ENCODE results near the gene ZNRD2.

ZNRD2 gene

DNA sequence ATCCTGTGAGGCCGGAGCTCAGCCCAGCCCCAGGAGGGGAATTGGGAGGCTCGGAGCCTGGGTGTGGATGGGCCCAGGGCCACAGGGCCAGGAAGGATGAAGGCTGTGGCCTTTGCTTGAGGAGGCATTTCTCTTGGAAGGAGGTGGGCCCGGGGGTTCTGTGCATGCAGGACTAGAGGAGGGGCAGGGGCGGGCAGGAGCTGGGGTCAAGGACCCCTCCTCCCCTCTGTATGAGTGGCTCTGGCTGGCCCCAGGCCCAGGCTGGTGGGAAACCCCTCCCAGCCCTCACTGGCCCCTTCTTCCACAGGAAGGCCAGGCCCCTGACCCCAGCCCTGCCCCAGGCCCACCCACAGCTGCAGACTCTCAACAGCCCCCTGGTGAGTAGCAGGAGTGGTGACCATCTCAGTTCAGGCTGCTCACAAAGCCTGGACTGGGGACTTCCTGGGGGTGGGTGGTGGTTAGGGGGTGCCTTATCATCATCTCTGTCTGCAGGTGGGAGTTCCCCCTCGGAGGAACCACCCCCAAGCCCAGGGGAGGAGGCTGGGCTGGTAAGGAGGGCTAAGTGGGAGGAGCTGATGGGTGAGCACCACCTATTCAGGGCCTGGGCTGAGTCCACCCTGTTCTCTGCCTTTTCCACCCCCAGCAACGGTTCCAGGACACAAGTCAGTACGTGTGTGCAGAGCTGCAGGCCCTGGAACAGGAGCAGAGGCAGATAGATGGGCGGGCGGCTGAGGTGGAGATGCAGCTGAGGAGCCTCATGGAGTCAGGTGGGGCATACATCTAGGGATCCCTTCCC is 19.4 kb downstream of the ZNRD2 start:
- no peak for DNase-seq

DNA sequence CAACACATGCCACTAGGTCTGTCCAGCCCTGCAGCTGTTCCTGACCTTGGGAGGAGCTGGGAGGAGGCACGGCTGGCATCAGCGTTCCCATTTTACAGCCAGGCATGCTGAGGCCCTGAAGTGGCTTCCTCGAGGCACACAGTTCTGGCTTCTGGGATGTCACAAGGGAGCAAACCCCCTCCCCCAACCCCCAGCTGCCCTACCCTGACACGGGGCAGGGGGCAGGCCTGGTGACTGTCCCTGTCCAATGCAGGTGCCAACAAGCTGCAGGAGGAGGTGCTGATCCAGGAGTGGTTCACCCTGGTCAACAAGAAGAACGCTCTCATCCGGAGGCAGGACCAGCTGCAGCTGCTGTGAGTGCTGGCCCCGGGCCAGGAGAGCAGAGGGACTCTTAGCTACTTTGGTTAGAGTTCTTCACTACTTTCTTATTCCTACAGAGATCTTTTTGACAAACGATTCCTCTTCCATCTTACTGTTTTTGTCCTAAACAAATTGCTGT is 20.0 kb downstream of the ZNRD2 start:
- DNase-seq = no peak

DNA sequence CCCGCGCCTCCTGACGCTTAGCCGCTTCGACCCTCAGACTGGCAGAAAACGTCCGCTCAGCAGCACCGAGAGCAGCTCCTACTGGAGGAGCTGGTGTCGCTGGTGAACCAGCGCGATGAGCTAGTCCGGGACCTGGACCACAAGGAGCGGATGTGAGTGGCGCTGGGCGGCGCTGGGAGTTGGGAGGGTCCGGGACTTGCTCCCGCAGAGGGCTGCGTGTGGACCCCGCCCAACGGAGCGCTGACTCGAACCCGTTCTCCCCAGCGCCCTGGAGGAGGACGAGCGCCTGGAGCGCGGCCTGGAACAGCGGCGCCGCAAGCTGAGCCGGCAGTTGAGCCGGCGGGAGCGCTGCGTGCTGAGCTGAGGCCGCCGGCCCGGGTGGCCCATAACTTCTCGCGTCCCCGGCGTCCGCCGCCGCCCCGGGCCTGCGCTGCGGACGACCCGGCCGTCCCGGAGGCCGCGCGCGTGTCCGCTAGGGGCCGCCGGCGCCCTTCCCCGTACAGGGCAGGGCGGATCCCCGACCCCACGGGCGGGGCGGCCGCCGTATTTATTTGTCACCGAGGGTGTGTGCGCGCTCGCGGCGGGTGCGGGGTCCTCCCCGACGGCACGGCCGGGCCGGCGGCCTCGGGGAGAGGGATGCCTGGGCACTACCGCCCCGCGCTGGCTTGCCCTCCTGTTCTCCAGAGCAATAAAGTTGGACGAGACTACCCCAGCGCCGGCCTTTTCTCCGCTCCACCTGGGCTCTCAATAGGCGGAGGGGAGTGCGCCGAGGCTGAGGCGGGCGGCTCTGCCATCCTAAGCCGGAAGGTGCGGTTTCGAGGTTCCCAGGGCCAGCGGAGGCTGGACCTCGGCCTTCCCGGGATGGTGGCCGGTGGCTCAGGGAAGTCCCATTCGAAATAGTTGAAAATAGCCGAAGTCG is 21.9 kb downstream of the ZNRD2 start:
- no peak for DNase-seq

DNA sequence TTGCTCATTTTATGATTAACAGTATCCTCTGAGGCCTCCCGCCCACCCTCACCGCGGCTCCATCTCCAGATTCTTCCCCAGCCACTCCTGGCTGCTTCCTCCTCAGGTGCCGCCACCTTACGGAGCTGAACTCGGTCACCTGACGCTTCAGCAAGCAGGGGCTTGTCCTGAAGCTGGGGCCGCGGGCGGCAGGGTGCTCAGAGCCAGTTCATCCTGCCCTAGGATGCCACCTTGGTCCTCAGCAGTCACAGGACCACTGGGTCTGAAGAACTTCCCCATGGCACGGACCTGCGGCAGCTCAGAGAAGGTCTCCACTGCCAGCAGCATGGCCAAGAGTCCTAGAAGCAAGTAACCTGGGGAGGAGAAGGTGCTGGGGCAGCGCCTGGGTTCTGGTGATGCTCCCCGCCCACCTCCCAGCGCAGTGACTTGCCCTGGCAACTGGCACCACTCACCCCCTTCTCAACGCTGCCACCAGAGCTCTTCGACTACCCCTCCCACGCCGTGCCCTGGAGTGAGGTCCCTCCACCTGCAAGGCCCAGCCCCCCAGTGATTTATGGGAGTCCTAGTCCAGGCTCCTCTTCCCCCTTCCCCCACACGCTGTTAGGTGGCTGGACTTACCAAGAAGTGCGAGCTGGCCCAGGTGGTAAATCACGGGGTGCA is 22.7 kb downstream of the ZNRD2 start:
- DNase-seq = no peak

DNA sequence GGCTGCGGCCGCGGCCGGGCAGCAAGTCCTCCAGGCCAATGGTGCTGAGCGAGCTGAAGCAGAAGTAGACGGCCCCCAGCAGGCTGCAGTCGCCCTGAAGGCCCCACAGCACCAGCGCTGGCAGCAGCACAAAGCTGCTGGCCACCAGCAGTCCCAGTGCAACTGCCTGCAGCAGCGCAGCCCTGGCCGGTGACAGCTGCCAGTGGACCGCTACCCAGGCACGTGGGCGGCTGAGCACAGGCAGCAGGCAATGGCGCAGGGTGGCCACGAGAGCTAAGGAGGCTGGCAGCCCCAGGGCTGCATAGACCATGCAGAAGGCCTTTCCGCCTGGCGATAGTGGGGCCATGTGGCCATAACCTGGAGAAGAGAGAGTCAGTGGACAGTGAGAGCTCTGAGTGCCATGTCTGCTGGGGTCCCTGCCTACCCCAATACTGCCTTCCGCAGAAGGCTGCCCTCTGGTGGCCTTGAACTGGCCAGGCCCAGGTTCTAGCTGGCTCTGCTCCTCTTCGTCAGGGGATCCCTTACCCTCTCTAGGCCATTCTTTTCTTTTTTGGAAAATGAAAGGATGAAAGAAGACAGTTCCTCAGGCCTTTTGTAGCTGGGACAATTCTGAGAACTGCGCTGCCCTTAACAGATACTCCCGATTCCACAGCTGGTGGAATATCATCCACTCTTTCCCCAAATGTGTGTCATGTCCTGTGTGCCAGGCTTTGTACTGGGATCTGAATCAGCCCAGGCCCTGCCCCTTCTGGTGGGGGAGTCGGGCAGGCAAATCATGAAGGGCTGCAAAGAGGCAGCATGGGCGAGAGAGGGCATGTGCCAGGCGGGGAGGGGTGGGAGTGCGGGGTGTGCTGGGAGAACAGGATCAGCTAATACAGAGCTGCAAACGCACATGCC is 23.5 kb downstream of the ZNRD2 start:
- DNase-seq = peak; percentile 51 to 58

DNA sequence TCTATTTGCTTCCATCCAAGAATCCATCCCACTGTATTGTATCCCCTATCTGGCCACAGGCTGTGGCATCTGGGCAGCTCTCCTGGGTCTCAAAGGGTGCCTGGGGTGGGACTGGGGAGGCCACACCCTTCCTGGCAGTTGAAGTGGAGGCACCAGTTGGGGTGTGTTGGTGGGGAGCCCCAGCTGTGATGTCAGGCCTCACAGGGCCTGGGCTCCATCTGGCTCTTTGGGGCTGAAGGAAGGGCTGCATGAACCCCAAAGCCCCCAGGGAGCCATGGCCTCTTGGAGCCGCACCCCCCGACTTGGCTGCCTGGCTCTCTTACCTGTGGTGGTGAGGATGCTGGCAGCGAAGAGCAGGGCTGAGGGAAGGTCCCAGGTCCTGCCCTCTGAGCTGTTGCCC is 24.9 kb downstream of the ZNRD2 start:
- DNase-seq = no peak

DNA sequence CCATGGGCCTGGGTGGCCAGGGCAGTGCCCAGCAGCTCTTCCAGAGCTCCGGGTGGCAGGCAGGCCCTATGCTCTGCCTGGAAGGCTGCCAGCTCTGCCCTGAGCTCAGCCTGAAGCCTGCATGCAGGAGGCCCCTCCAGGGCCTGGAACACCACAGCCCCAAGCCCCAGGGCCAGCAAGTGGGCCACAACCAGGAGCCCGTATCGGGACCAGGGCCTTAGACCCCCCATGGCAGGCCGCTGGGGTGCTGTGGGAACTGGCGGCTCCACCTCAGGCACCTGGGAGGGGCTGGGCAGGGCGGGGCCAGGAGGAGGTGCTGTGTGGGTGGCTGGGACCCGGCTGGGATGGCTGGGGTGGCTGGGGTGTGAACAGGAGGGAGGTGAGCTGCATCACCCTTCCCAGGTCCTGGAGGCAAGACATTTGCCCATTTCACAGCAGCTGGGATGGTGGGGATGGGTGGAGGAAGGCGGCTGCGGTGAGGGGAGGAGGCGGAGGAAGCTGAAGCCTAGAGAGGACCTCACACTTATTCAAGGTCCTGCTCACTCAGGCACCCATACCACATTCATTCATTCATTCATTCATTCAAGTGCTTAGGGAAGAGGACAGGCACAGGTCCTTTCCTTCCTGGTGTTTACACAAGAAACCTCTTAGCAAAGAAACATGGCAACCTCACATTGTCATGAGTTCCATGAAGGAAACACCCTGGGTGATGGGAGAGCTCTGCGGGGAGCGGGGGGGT is 25.4 kb downstream of the ZNRD2 start, which contains the start of gene KCNK7:
TSS of gene KCNK7 (minus strand) at position 258 of the 739 bp plus-strand sequence. CDS start at position 230, 28 bp downstream.
- DNase-seq = no peak

DNA sequence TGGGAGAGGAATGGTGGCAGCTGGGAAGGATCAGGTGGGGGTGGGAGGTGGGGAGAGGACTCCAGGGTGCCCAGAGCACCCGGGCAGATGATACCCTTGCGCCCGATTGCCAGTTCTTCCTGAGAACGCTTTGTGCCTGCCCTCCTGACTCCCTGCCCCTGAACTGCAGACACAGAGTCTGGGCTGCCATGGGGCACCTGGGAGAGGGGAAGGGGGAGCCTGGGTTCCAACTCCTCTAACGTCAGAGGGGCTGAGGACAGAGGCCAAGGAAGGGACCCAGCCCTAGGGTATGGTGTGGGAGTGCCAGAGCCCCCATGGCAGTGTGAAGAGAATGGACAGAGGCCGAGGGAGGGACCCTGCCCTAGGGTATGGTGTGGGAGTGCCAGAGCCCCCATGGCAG is 26.2 kb downstream of the ZNRD2 start:
- DNase-seq = no peak

DNA sequence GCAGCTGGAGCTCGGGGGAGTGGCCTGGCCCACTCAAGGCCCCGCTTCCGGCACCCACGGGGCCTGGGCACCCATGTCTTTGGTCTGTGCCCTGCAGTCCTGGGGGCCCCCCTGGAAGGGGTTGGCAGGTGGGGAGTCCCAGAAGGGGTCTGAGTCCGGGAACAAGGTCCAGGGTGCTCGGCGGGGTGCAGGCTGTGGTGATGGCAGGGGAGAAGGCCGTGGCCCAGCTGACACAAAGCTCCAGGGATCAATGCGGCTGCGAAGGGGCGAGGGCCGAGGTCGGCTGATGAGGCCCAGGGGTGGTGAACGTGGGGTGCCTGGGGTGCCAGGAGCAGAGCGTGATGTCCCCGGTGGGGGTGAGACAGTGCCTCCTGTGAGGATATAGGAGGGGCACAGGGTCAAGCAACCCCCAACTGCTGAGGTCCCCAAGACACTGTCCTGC is 28.0 kb downstream of the ZNRD2 start:
- no peak for DNase-seq

DNA sequence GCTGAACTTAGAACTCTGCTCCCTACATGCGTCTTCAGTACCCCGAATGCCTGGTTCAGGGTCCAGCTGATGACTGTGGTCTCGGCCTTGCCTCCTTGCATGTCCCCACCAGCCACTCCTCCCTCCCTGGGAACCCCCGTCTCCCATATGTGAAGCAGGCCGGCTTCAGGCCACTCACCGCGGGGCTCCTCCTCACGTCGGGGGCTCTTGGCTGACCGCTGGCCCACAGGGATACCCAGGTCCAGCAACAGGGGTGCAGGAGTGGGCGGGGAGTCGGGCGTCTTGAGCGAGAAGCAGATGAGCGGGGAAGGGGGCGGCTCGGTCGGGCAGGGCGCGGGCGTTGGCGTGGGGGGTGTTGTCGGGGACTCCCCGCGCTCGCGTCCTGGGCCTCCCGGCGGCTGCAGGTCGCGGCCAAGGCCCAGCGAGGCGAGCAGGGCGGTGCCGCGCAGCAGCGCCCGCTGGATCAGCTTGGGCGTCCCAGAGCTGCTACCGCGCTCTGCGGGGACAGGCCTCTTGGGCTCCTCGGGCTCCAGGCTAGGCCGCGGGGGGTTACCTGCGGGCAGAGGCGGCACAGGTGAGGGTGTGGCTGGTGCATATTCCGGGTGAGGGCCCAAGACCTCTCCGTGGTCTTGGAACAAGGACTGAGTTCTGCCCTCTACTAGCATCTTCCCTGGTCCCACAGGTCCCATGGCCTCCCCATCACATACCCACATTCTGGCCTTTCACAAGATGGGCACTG is 29.1 kb downstream of the ZNRD2 start:
- DNase-seq = no peak

DNA sequence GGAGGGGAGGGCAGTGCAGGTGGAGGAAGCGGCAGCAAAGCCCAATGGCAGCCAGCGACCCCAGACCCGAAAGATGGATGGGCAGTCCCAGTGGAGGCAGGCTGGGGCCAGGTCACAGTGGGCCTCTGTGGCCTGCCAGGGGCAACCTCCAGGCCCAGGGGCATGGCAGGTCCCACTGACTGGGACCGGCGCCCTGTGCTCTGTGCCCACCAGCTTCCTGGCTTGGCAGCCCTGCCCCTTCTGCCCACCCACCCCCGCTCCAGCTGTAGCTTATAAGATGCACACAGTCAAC is 29.6 kb downstream of the ZNRD2 start:
- no peak for DNase-seq

DNA sequence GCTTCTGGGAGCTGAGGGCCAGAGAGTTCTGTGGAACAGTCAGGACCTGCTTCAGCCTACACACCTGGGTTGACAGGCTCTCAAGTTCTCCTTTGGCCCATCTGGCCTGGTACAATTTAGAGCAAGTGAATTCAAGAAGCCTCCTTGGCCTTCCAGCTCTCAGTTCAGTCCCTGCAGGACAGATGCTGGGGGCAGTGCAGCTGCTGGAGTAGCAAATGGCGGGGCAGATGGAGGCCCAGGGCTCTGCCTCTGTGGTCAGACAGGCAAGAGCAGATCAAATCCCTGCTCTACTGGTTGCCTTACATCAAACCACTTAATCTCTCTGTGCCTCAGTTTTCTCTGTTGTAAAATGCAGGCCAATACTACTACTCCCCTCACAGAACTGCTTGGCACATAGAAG is 34.0 kb downstream of the ZNRD2 start:
- DNase-seq = no peak

DNA sequence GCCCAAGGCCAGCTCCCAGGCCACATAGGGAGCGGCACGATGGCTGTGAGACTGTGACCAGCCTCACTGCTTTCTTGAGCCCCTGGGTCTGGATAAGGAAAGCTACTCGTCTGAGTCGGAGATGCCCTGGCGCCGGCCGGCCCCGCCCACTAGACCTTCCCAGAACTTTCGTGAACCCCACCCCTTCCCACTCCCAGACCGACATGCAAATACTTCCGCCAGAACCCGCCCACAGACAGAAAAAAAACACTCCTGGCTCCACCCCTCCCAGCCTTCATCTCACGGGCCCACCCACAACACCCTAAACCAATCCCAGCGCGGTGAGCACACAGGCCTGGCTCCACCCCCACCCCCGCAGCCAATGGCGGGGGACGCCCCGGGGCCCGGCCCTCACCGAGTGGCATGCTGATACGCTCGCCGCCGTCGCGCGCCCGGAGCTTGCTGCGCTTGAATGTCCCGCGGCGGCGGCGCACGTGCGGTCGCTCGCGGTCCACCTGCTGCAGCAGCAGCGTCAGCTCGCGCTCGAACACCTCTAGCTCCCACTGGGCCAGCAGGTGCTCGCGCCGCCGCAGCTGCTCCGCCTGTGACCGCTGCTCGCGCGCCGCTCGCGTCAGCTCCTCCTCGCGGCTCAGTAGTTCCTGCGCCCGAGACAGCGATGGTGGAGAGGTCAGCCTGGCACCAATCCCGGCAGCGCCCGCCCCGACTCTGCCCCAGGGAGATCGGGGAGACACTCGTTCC is 36.8 kb downstream of the ZNRD2 start:
- no peak for DNase-seq

DNA sequence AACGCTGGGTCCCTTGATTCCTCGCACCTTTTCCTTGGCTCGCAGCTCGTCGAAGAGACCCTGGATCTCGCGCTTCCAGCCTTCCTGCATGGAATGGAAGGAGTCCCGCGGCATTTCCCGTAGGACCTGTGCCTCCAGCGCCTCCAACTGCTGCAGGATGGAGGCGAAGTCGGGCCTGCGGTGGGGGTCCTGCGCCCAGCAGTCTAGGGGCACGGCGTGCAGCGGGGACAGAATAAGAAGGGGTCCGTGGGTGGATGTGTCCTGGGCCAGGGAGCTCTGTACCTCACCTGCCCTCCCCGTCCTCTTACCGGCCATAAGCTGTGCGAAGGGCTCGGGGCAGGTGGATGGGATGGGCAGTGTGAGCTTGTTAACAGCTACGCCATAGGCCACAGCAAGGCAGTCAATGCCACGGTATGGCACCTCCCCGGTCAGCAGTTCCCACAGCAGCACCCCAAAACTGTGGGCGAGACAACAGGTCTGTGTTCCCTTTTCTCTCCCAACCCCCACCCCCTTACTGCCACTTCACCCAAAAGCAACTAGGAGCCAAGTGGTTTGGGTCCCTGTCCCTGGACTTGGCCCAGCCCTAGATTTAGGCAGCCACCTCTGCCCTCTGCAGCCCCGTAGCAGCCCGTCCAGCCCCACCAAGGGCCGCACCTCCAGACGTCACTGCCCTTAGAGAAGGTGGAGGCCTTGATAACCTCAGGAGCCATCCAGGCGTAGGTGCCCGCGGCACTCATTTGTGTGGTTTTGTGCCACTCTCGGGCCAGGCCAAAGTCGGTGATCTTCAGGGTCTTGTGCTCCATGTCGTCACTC is 37.5 kb downstream of the ZNRD2 start:
- DNase-seq = no peak

DNA sequence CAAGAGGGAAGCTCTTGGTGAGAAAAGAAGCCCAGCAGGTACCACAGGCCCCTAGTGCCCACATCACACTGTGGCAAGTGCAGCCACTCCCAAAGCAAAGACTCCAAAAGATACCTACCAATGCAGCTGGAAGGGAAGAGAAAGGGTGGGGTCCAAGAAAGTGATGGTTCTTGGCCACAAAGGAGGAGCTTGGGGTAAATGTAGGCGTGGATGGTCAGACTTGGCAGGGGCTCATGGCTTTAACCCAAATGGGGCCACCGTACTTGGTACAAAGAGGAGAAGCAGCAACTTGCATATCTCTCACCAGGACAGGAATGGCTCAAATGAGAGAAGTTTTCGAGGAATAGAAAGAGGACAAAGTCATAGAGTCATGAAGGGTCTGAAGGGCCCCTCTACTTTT is 39.0 kb downstream of the ZNRD2 start:
- DNase-seq = no peak

DNA sequence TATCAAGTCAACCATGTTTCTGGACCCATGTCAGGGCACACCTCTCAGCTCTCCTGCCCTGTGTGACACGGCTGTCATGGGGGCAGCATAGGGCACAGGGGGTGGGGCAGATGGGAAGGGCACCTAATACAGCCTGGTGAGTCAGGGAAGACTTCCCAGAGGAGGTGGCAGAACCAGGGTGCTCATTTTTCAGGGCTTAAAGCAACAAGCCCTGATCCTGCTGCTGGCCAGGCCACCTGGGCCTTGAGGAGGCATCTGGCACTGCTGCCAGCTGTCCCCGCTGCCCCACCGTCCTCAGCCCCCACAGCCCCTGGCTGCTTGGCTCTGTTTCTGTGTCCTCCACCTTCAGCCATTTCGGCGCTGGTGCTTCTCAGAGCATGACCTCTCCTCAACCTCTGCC is 39.4 kb downstream of the ZNRD2 start:
- no peak for DNase-seq

DNA sequence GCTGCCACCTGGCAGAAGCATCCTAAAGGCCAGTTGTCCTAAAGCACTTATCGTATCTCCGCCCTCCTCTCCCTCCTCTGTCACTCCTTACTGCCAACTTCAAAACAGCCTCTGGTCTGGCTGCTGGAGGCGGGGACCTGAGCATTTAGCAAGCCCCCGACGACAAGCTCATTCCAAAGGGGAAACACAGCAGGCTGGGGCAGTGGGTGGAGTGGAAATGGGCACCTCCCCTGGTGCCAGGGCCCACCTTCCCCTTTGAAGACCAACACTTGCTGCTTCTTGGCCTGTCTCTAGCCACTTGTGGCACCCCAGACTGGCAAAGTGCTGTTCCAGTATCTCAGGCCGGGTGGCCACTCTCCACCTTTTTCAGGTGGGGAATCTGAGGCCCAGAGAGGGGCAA is 40.1 kb downstream of the ZNRD2 start:
- DNase-seq = no peak

DNA sequence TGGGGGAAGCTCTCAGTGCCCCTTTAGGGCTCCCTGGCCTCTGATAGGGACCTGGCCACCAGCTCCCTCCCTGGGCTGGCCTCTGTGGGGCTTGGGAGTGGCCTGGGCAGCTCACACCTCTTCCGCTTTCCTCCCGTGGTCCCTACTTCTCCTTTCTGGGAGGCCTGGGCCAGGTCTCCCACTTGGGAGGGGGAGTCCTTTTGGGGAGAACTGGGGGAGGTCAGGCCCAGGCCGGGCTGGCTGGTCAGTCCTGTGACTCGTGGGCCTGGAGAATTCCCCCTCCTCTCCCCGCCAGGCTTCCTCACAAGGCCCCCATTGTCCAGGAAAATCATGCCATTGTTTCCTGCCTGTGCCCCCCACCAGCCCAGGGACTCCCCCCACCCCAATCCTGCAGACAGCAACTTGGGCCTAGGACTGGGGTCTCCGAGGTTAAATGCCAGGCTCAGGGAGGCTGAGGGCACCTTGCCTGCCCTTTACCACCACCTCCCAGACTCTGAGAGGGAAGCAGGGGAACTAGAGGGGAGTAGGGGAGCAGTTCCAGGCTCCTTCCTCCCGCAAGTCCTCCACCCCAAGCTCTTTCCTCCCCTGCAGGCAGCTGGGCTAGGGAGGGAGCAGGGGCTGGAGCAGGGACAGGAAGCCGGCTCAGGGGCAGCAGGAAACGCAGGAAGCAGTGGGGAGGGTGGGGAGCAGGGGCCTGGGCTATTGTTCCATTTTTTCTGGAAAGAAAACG is 40.9 kb downstream of the ZNRD2 start:
- DNase-seq = no peak

Data from stimulated activated CD4-positive, alpha-beta T cell treated with anti-CD3 and anti-CD28 coated beads, Interleukin-2, amount 100 ng/mL, for 24 hours (primary cell).